Chondrocyte (in vitro differentiated cells): ENCODE results near the gene MYO9B. TPM values are rescaled to one million over a fixed set of nuclear protein-coding genes. Genes with fewer than 3 reads are reported as not detected.
"Not testable (repeated sequence)": the region's sequence is repeated elsewhere in the genome, so short reads cannot be mapped to it uniquely, and the experiment has no call there.

Source experiments
- DNase-seq: peaks from one replicate; pipeline ENCODE4 v3.0.0; 2021; ENCODE audit warnings: mixed read lengths, low spot score
- H3K27ac Mint-ChIP-seq: one replicate; pipeline ENCODE4 v1.8.0; 2021; ENCODE audit warnings: mild to moderate bottlenecking, moderate library complexity, mixed read lengths; ENCODE audit not compliant: unreplicated experiment
- H3K27me3 Mint-ChIP-seq: 2 replicates; pipeline ENCODE4 v1.8.0; 2021; ENCODE audit warnings: low read depth, mixed read lengths
- H3K36me3 Mint-ChIP-seq: 2 replicates; pipeline ENCODE4 v1.8.0; 2021; ENCODE audit warnings: low read depth, mixed read lengths
- H3K4me1 Mint-ChIP-seq: 2 replicates; pipeline ENCODE4 v1.8.0; 2021; ENCODE audit warnings: low read depth, mild to moderate bottlenecking, mixed read lengths
- H3K4me3 Mint-ChIP-seq: one replicate; pipeline ENCODE4 v1.8.0; 2021; ENCODE audit warnings: mild to moderate bottlenecking, moderate library complexity, mixed read lengths; ENCODE audit not compliant: unreplicated experiment
- H3K9me3 Mint-ChIP-seq: 2 replicates; pipeline ENCODE4 v1.8.0; 2021; ENCODE audit warnings: low read depth, mixed read lengths
- CTCF ChIP-seq: fragments of 200-600 bp; sonication (generic); IDR thresholded peaks from 2 replicates; pipeline ENCODE4 v1.5.0; 2021; ENCODE audit warnings: antibody characterized with exemption, mild to moderate bottlenecking, moderate library complexity
- total RNA-seq: library from RNA; stranded (reverse); gene quantifications from 3 replicates; pipeline ENCODE4 v1.2.1, GENCODE V29; 2021

Gene MYO9B
- total RNA-seq, 1 donor from 2014 or later: 94.6 TPM

- Mint-ChIP-seq H3K4me1 (peaks cover 31% of the 10 kb centered on the region), H3K27me3 (no peaks in the 10 kb centered on the region), H3K36me3 (peaks cover 4% of the 10 kb centered on the region), H3K9me3 (no peaks in the 10 kb centered on the region), H3K27ac (peak overlapping the region; percentile 100), H3K4me3 (no peak overlapping the region)
- no peak for DNase-seq
- no peak for TF ChIP-seq CTCF
Measured at GRCh38 chr19:17136617-17137016, 61.0 kb downstream of the MYO9B start.

- Mint-ChIP-seq H3K27ac (peak overlapping the region; percentile 74), H3K9me3 (no peaks in the 10 kb centered on the region), H3K36me3 (peaks cover 4% of the 10 kb centered on the region), H3K4me1 (peaks cover 31% of the 10 kb centered on the region), H3K4me3 (peak overlapping the region; percentile 28), H3K27me3 (no peaks in the 10 kb centered on the region)
- no peak for DNase-seq
- no peak for TF ChIP-seq CTCF
Measured at GRCh38 chr19:17137417-17137816, 61.8 kb downstream of the MYO9B start.

- not testable (repeated sequence) for H3K9me3 Mint-ChIP-seq, H3K27me3 Mint-ChIP-seq, H3K4me3 Mint-ChIP-seq, H3K36me3 Mint-ChIP-seq, DNase-seq
- Mint-ChIP-seq H3K27ac (peak overlapping the region; percentile 12), H3K4me1 (peaks cover 31% of the 10 kb centered on the region)
Measured at GRCh38 chr19:17138052-17138846, 62.7 kb downstream of the MYO9B start.

- H3K4me1 Mint-ChIP-seq: peaks cover 25% of the 10 kb centered on the region
- DNase-seq: no peak
- no peak for TF ChIP-seq CTCF
Measured at GRCh38 chr19:17138937-17139598, 63.5 kb downstream of the MYO9B start.

GRCh38 chr19:17144771-17145170, 69.2 kb downstream of the MYO9B start:
- not testable (repeated sequence) for H3K9me3 Mint-ChIP-seq, H3K27me3 Mint-ChIP-seq, H3K36me3 Mint-ChIP-seq, H3K4me1 Mint-ChIP-seq, H3K27ac Mint-ChIP-seq, DNase-seq
- peak overlapping the region; percentile 28 for H3K4me3 Mint-ChIP-seq

More at GRCh38 chr19:17138937-17139598, 63.5 kb downstream of the MYO9B start:
- no peaks in the 10 kb centered on the region for H3K27me3 Mint-ChIP-seq
- peaks cover 4% of the 10 kb centered on the region for H3K36me3 Mint-ChIP-seq
- H3K4me3 Mint-ChIP-seq: no peak overlapping the region
- H3K27ac Mint-ChIP-seq: no peak overlapping the region
- H3K9me3 Mint-ChIP-seq: no peaks in the 10 kb centered on the region

- Mint-ChIP-seq H3K27me3 (no peaks in the 10 kb centered on the region), H3K9me3 (no peaks in the 10 kb centered on the region), H3K4me3 (no peak overlapping the region), H3K27ac (no peak overlapping the region), H3K4me1 (peaks cover 6% of the 10 kb centered on the region), H3K36me3 (peaks cover 9% of the 10 kb centered on the region)
- no peak for DNase-seq
- no peak for TF ChIP-seq CTCF
Measured at GRCh38 chr19:17145546-17146497, 70.2 kb downstream of the MYO9B start.
